Caco-2 (cell line): ENCODE measurements around the gene DOCK2. TPM values are rescaled to one million over a fixed set of nuclear protein-coding genes. Genes with fewer than 3 reads are reported as not detected.

Experiments
- BruUV-seq: library from RNA; stranded (reverse); fragments of 400-500 nt; replicated peaks from 2 replicates; lab custom pipeline; 2021; lab: Mats Ljungman, UMichigan
- CTCF ChIA-PET: fragments of 300-600 bp; sonication (Branson Sonifier 250); formaldehyde crosslinking; loops from one replicate; lab custom pipeline; 2022; ENCODE audit warnings: antibody characterized with exemption; lab: Charles Lee
- POLR2A ChIA-PET: fragments of 300-600 bp; sonication (Branson Sonifier 250); formaldehyde crosslinking; loops from one replicate; lab custom pipeline; 2022; ENCODE audit warnings: antibody characterized with exemption; lab: Charles Lee
- DNase-seq, 2 experiments: peaks; one replicate each; pipeline versions ENCODE4 v3.0.0 to v3.0.0-alpha.2; 2020 to 2022
- H3K27me3 ChIP-seq: replicated peaks from 2 replicates; pipeline ENCODE4 v1.6.0; 2011; ENCODE audit warnings: low read length; ENCODE audit not compliant: control insufficient read depth, insufficient read depth
- H3K36me3 ChIP-seq: 2 replicates; pipeline ENCODE4 v1.5.1; 2011; ENCODE audit warnings: low read length; ENCODE audit not compliant: control insufficient read depth, insufficient read depth
- H3K4me1 ChIP-seq: fragments of 250-450 bp; sonication (Bioruptor Pico); 2 replicates; pipeline ENCODE4 v1.5.1; 2020; ENCODE audit warnings: mild to moderate bottlenecking
- H3K4me3 ChIP-seq: 2 replicates; pipeline ENCODE4 v1.5.1; 2011; ENCODE audit warnings: low read depth, mild to moderate bottlenecking, control low read depth, low read length
- H3K9me3 ChIP-seq: fragments of 250-450 bp; sonication (Bioruptor Pico); 2 replicates; pipeline ENCODE4 v1.5.1; 2020; ENCODE audit warnings: mild to moderate bottlenecking, moderate library complexity
- H3K27ac Mint-ChIP-seq: one replicate; pipeline ENCODE4 v1.8.0; 2022; ENCODE audit warnings: mixed read lengths; ENCODE audit not compliant: unreplicated experiment
- H3K27me3 Mint-ChIP-seq: one replicate; pipeline ENCODE4 v1.8.0; 2022; ENCODE audit warnings: mixed read lengths; ENCODE audit not compliant: insufficient read depth, unreplicated experiment
- H3K36me3 Mint-ChIP-seq: one replicate; pipeline ENCODE4 v1.8.0; 2022; ENCODE audit warnings: mild to moderate bottlenecking, mixed read lengths; ENCODE audit not compliant: insufficient read depth, unreplicated experiment
- H3K4me1 Mint-ChIP-seq: one replicate; pipeline ENCODE4 v1.8.0; 2022; ENCODE audit warnings: low read depth, mixed read lengths; ENCODE audit not compliant: unreplicated experiment
- H3K4me3 Mint-ChIP-seq: one replicate; pipeline ENCODE4 v1.8.0; 2022; ENCODE audit warnings: mild to moderate bottlenecking, moderate library complexity, mixed read lengths; ENCODE audit not compliant: unreplicated experiment
- H3K9me3 Mint-ChIP-seq: one replicate; pipeline ENCODE4 v1.8.0; 2022; ENCODE audit warnings: mixed read lengths; ENCODE audit not compliant: unreplicated experiment
- intact Hi-C: fragments of 100-400 bp; cut with micrococcal nuclease; formaldehyde crosslinking; loops from one replicate; pipeline ENCODE4 v1.10.0; 2022; ENCODE audit not compliant: unreplicated experiment
- total RNA-seq: library from RNA; stranded (reverse); gene quantifications from 2 replicates; pipeline ENCODE4 v1.2.3, GENCODE V29; 2022
- TF ChIP-seq, protein P1 (sequence below), 2 experiments: fragments of 200-600 bp in 1 of 2; IDR thresholded peaks; 1 replicate in 1 of 2; 2 replicates in 1 of 2; pipeline versions ENCODE4 v1.5.1 to v1.8.0; 2011 to 2022; ENCODE audit warnings: antibody characterized with exemption in 1 of 2, control low read depth in 1 of 2, inconsistent platforms in 1 of 2, low read depth in 1 of 2, low read length in 1 of 2, mild to moderate bottlenecking in 1 of 2, moderate library complexity in 1 of 2; ENCODE audit not compliant: insufficient read depth in 1 of 2, severe bottlenecking in 1 of 2, unreplicated experiment in 1 of 2

Gene DOCK2
- total RNA-seq, 1 experiment from 2014 or later: 0.09 TPM

DNA sequence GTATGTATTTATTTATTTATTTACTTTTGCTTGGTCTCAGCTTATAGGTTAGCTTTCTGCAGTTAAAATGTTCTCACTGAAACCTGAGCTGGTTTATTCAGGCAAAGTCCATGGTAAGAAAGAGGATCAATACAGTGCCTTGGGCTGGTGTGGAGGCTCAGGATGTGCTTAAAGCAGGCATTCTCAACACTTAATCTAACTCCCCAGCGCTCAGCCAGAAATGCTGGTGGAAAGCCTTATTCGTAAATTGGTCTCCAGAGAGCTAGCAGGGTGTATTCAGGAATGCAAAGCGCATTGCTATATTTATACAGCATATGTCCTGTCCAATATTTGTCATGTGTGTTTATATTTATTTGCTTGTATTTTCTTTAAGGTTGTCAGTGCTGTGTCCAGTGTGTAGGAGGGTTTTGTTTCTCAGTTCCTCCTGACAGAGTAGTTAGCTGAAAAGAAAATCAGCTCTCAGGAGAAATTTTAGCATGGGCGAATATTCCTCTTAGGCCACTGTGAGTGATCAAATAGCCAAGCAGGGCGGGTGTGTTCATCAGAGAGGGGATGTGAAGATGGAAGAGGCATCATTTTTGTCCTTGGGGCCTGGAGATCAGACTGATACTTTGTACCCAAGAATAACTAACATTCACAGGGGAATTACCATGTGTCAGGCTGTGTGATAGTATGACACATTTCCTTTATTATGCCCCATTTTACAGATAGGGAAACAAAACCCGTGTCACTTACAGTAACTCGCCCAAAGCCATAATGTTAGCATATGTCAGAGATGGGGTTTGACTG is 65.8 kb downstream of the DOCK2 start:
- POLR2A ChIA-PET: no interaction called here
- Mint-ChIP-seq H3K4me3 (no peak overlapping the region), H3K4me1 (no peaks in the 10 kb centered on the region), H3K27me3 (peaks cover 7% of the 10 kb centered on the region), H3K9me3 (no peaks in the 10 kb centered on the region), H3K27ac (no peak overlapping the region), H3K36me3 (no peaks in the 10 kb centered on the region)
- Histone ChIP-seq H3K9me3 (no peaks in the 10 kb centered on the region), H3K4me1 (no peaks in the 10 kb centered on the region), H3K36me3 (no peaks in the 10 kb centered on the region), H3K27me3 (no peaks in the 10 kb centered on the region), H3K4me3 (no peak overlapping the region)
- CTCF ChIA-PET: interaction anchor here (2.9 kb wide), 1 partner anchor 277 kb away, joined by 44 read pairs; the partner anchor contains the start of gene INSYN2B
- intact Hi-C loops: loop anchor here (1.0 to 10.0 kb wide), 4 partner anchors 124 to 368 kb away; partner anchors contain the start of gene INSYN2B
- TF ChIP-seq, protein P1, sequence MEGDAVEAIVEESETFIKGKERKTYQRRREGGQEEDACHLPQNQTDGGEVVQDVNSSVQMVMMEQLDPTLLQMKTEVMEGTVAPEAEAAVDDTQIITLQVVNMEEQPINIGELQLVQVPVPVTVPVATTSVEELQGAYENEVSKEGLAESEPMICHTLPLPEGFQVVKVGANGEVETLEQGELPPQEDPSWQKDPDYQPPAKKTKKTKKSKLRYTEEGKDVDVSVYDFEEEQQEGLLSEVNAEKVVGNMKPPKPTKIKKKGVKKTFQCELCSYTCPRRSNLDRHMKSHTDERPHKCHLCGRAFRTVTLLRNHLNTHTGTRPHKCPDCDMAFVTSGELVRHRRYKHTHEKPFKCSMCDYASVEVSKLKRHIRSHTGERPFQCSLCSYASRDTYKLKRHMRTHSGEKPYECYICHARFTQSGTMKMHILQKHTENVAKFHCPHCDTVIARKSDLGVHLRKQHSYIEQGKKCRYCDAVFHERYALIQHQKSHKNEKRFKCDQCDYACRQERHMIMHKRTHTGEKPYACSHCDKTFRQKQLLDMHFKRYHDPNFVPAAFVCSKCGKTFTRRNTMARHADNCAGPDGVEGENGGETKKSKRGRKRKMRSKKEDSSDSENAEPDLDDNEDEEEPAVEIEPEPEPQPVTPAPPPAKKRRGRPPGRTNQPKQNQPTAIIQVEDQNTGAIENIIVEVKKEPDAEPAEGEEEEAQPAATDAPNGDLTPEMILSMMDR (IDR thresholded peaks at IDR 0.05; ENCODE audit: insufficient read depth in 1 of 2, low read depth in 1 of 2, low read length in 1 of 2, severe bottlenecking in 1 of 2, unreplicated experiment in 1 of 2): no peak
- no TSS peak for BruUV-seq
- no peak for DNase-seq

DNA sequence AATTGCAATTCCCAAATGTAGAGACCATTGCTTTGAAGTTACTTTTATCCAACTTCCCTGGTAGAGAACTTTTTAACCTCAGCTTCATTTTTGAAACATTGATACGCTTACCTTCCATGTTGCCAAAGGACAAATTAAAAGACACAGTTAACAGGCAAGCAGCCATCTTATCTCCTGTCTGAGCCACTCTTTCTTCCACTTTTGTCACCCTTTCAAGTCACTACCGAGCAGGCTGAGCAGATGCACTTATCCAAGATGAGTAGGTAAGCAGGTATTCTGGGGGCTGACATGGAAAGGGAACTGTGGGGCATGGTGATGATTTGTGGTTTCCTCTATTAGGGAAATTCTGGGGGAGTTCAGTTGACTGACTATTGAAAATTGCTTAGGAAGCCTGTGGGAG is 66.7 kb downstream of the DOCK2 start:
- Mint-ChIP-seq H3K36me3 (no peaks in the 10 kb centered on the region), H3K27ac (no peak overlapping the region), H3K4me3 (no peak overlapping the region), H3K4me1 (no peaks in the 10 kb centered on the region), H3K27me3 (peaks cover 7% of the 10 kb centered on the region), H3K9me3 (no peaks in the 10 kb centered on the region)
- Histone ChIP-seq H3K4me1 (no peaks in the 10 kb centered on the region), H3K4me3 (no peak overlapping the region), H3K36me3 (no peaks in the 10 kb centered on the region), H3K9me3 (no peaks in the 10 kb centered on the region), H3K27me3 (no peaks in the 10 kb centered on the region)
- CTCF ChIA-PET: no interaction called here
- POLR2A ChIA-PET: no interaction called here
- DNase-seq: no peak
- TF ChIP-seq, protein P1 (IDR thresholded peaks at IDR 0.05; ENCODE audit: insufficient read depth in 1 of 2, low read depth in 1 of 2, low read length in 1 of 2, severe bottlenecking in 1 of 2, unreplicated experiment in 1 of 2): no peak
- BruUV-seq: no TSS peak
- intact Hi-C loops: loop anchor here (5.0 to 10.0 kb wide), 2 partner anchors 123 to 191 kb away; no protein-coding TSS in a partner anchor

DNA sequence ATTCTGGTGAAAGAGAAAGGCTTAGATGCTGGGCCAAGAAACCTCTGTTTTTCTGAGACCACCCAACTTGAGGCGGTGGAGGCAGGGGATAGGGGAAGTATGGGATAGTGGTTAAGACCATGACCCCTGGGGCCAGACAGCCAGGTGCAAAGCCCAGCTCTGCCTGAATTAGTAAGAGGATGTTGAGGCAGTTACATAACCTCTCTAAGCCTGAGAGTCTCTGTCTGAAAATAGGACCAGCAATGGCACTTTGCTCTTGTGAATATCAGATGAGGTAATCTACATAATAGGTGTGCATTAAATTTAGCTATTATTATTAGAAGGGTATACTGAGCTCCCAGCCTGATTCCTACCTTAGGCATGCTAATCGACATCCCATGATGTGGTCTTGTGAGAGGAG is 68.2 kb downstream of the DOCK2 start:
- intact Hi-C loops: loop anchor here (10.0 kb wide), 1 partner anchor 189 kb away; no protein-coding TSS in a partner anchor
- Mint-ChIP-seq H3K36me3 (no peaks in the 10 kb centered on the region), H3K4me1 (no peaks in the 10 kb centered on the region), H3K4me3 (no peak overlapping the region), H3K9me3 (no peaks in the 10 kb centered on the region), H3K27ac (no peak overlapping the region), H3K27me3 (peaks cover 7% of the 10 kb centered on the region)
- POLR2A ChIA-PET: no interaction called here
- Histone ChIP-seq H3K4me3 (no peak overlapping the region), H3K27me3 (no peaks in the 10 kb centered on the region), H3K9me3 (no peaks in the 10 kb centered on the region), H3K4me1 (no peaks in the 10 kb centered on the region), H3K36me3 (no peaks in the 10 kb centered on the region)
- no peak for DNase-seq
- CTCF ChIA-PET: interaction anchor here (0.8 kb wide), 1 partner anchor 275 kb away, joined by 4 read pairs; the partner anchor contains the start of gene INSYN2B
- BruUV-seq: no TSS peak
- TF ChIP-seq, protein P1 (IDR thresholded peaks at IDR 0.05; ENCODE audit: insufficient read depth in 1 of 2, low read depth in 1 of 2, low read length in 1 of 2, severe bottlenecking in 1 of 2, unreplicated experiment in 1 of 2): no peak
